Measurements from ENCODE around the gene ANKRD34A. TPM values are rescaled to one million over a fixed set of nuclear protein-coding genes. Genes with fewer than 3 reads are reported as not detected.

The ANKRD34A gene
- polyA plus RNA-seq, 3 donors: 0.31 TPM; not detected in 2

- Histone ChIP-seq H3K4me1 (ENCODE audit: control insufficient read depth in 1 of 2, insufficient read depth in 2 of 2, low read length in 2 of 2) (peaks cover 59 to 88% of the 10 kb centered on the region in 2 donors), H3K9me3 (replicated peaks in 1 of 2; ENCODE audit: control insufficient read depth in 1 of 2, insufficient read depth in 1 of 2, low read length in 2 of 2) (no peaks in the 10 kb centered on the region), H2AFZ (ENCODE audit: insufficient read depth, low read depth, low read length, poor library complexity, severe bottlenecking) (no peak overlapping the region), H3K9ac (ENCODE audit: insufficient read depth, low read length, poor library complexity, severe bottlenecking) (peak overlapping the region; percentile 30), H3K27ac (ENCODE audit: low read depth in 1 of 2, low read length in 2 of 2) (peak overlapping the region; percentile 75 to 88), H3K27me3 (ENCODE audit: control insufficient read depth in 2 of 2, insufficient read depth in 2 of 2, low read length in 2 of 2) (no peaks in the 10 kb centered on the region), H4K20me1 (ENCODE audit: insufficient read depth, low read length) (peaks cover 2% of the 10 kb centered on the region), H3K4me2 (replicated peaks; ENCODE audit: extremely low read depth, low read length, poor library complexity, severe bottlenecking) (peak overlapping the region; percentile 73), H3K4me3 (replicated peaks in 1 of 3; ENCODE audit: low read depth in 2 of 3, low read length in 3 of 3) (peak overlapping the region; percentile 18 to 65 (median 49)), H3K79me2 (ENCODE audit: insufficient read depth, low read length) (peaks cover 19% of the 10 kb centered on the region), H3K36me3 (replicated peaks in 1 of 2; ENCODE audit: control insufficient read depth in 1 of 2, insufficient read depth in 2 of 2, low read length in 2 of 2) (no peaks in the 10 kb centered on the region)
- TF ChIP-seq, protein P1, sequence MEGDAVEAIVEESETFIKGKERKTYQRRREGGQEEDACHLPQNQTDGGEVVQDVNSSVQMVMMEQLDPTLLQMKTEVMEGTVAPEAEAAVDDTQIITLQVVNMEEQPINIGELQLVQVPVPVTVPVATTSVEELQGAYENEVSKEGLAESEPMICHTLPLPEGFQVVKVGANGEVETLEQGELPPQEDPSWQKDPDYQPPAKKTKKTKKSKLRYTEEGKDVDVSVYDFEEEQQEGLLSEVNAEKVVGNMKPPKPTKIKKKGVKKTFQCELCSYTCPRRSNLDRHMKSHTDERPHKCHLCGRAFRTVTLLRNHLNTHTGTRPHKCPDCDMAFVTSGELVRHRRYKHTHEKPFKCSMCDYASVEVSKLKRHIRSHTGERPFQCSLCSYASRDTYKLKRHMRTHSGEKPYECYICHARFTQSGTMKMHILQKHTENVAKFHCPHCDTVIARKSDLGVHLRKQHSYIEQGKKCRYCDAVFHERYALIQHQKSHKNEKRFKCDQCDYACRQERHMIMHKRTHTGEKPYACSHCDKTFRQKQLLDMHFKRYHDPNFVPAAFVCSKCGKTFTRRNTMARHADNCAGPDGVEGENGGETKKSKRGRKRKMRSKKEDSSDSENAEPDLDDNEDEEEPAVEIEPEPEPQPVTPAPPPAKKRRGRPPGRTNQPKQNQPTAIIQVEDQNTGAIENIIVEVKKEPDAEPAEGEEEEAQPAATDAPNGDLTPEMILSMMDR (IDR thresholded peaks at IDR 0.05): no peak
- peak overlapping the region; percentile 98 to 99 (median 99) for H3K27ac Mint-ChIP-seq
- H3K36me3 Mint-ChIP-seq: peaks cover 0 to 2% of the 10 kb centered on the region in 2 donors
- H3K4me3 Mint-ChIP-seq: peak overlapping the region; percentile 80 to 97
- H3K4me1 Mint-ChIP-seq: peaks cover 78% of the 10 kb centered on the region
- WGBS (ENCODE audit: insufficient coverage): no CpG with 5 or more reads among the region's 2 CpGs
- DNase-seq: no peak
- H3K27me3 Mint-ChIP-seq (ENCODE audit: low read depth in 3 of 3): no peaks in the 10 kb centered on the region
- H3K9me3 Mint-ChIP-seq: no peaks in the 10 kb centered on the region
- intact Hi-C loops (cut with micrococcal nuclease): no loop called here
Observed at GRCh38 chr1:145985129-145985501, 20.7 kb upstream of the ANKRD34A start.

- Histone ChIP-seq H3K27ac (ENCODE audit: low read depth in 1 of 2, low read length in 2 of 2) (peak overlapping the region; percentile 75 to 88), H3K4me3 (replicated peaks in 1 of 3; ENCODE audit: low read depth in 2 of 3, low read length in 3 of 3) (peak overlapping the region in 1 of 3 experiments; percentile 65), H3K4me1 (ENCODE audit: control insufficient read depth in 1 of 2, insufficient read depth in 2 of 2, low read length in 2 of 2) (peaks cover 66 to 97% of the 10 kb centered on the region in 2 donors), H3K79me2 (ENCODE audit: insufficient read depth, low read length) (peaks cover 19% of the 10 kb centered on the region), H3K4me2 (replicated peaks; ENCODE audit: extremely low read depth, low read length, poor library complexity, severe bottlenecking) (peak overlapping the region; percentile 73), H3K27me3 (ENCODE audit: control insufficient read depth in 2 of 2, insufficient read depth in 2 of 2, low read length in 2 of 2) (no peaks in the 10 kb centered on the region), H2AFZ (ENCODE audit: insufficient read depth, low read depth, low read length, poor library complexity, severe bottlenecking) (no peak overlapping the region), H3K9ac (ENCODE audit: insufficient read depth, low read length, poor library complexity, severe bottlenecking) (no peak overlapping the region), H3K9me3 (replicated peaks in 1 of 2; ENCODE audit: control insufficient read depth in 1 of 2, insufficient read depth in 1 of 2, low read length in 2 of 2) (no peaks in the 10 kb centered on the region), H4K20me1 (ENCODE audit: insufficient read depth, low read length) (no peaks in the 10 kb centered on the region), H3K36me3 (replicated peaks in 1 of 2; ENCODE audit: control insufficient read depth in 1 of 2, insufficient read depth in 2 of 2, low read length in 2 of 2) (no peaks in the 10 kb centered on the region)
- intact Hi-C loops (cut with micrococcal nuclease): no loop called here
- WGBS (ENCODE audit: insufficient coverage): 87% methylated on average over 3 of the region's 12 CpGs
- H3K4me3 Mint-ChIP-seq: no peak overlapping the region
- H3K9me3 Mint-ChIP-seq: no peaks in the 10 kb centered on the region
- H3K4me1 Mint-ChIP-seq: peaks cover 71% of the 10 kb centered on the region
- H3K27me3 Mint-ChIP-seq (ENCODE audit: low read depth in 3 of 3): no peaks in the 10 kb centered on the region
- peak overlapping the region; percentile 98 to 99 (median 99) for H3K27ac Mint-ChIP-seq
- TF ChIP-seq, protein P1 (IDR thresholded peaks at IDR 0.05): no peak
- DNase-seq: no peak
- H3K36me3 Mint-ChIP-seq: peaks cover 0 to 2% of the 10 kb centered on the region in 2 donors
Observed at GRCh38 chr1:145983960-145984830, 19.8 kb upstream of the ANKRD34A start.

Measured in CD14-positive monocyte (primary cell).